CD4-positive, alpha-beta memory T cell (primary cell): Measurements from ENCODE around the gene POLR1D. TPM values are rescaled to one million over a fixed set of nuclear protein-coding genes. Genes with fewer than 3 reads are reported as not detected.
A peak's percentile ranks its signal among the peaks of the same experiment; 100 is the strongest.

ENCODE experiments used
- CTCF ChIA-PET: fragments of 350-600 bp; sonication (Branson Sonifier 250); formaldehyde crosslinking; loops from one replicate; lab custom pipeline; 2021; ENCODE audit warnings: inconsistent platforms; ENCODE audit not compliant: partially characterized antibody; lab: Charles Lee
- POLR2A ChIA-PET: fragments of 350-600 bp; sonication (Branson Sonifier 250); formaldehyde crosslinking; loops from one replicate; lab custom pipeline; 2021; ENCODE audit not compliant: partially characterized antibody; lab: Charles Lee
- DNase-seq, 5 donors: peaks; one replicate each; pipeline versions ENCODE4 v3.0.0 to v3.0.0-alpha.2; 2020 to 2022; ENCODE audit warnings: mixed read lengths in 1 of 5
- H3K27ac ChIP-seq: one replicate; pipeline ENCODE4 v1.7.0; 2013; ENCODE audit warnings: low read depth, low read length
- H3K27me3 ChIP-seq: 2 replicates; pipeline ENCODE4 v1.7.0; 2013; ENCODE audit warnings: mild to moderate bottlenecking, low read length, moderate library complexity; ENCODE audit not compliant: insufficient read depth
- H3K36me3 ChIP-seq: 2 replicates; pipeline ENCODE4 v1.7.0; 2013; ENCODE audit warnings: mild to moderate bottlenecking, low read length, moderate library complexity; ENCODE audit not compliant: insufficient read depth
- H3K4me1 ChIP-seq: 2 replicates; pipeline ENCODE4 v1.7.0; 2013; ENCODE audit warnings: mild to moderate bottlenecking, low read length, moderate library complexity; ENCODE audit not compliant: insufficient read depth
- H3K4me3 ChIP-seq, 2 donors: one replicate each; pipeline ENCODE4 v1.7.0; 2013; ENCODE audit warnings: low read length in 2 of 2, mild to moderate bottlenecking in 1 of 2
- H3K9me3 ChIP-seq, 2 donors: one replicate each; pipeline ENCODE4 v1.7.0; 2013; ENCODE audit warnings: low read length in 2 of 2, control low read depth in 1 of 2; ENCODE audit not compliant: control insufficient read depth in 1 of 2
- H3K27ac Mint-ChIP-seq, 7 donors: one replicate each; pipeline ENCODE4 v1.8.0; 2020 to 2021; ENCODE audit warnings: mixed read lengths in 7 of 7, mild to moderate bottlenecking in 6 of 7, inconsistent platforms in 3 of 7, moderate library complexity in 3 of 7
- H3K27me3 Mint-ChIP-seq, 2 donors: one replicate each; pipeline ENCODE4 v1.8.0; 2020 to 2021; ENCODE audit warnings: mixed read lengths in 2 of 2
- H3K36me3 Mint-ChIP-seq, 2 donors: one replicate each; pipeline ENCODE4 v1.8.0; 2020 to 2021; ENCODE audit warnings: mixed read lengths in 2 of 2, inconsistent platforms in 1 of 2, mild to moderate bottlenecking in 1 of 2
- H3K4me1 Mint-ChIP-seq, 4 donors: one replicate each; pipeline ENCODE4 v1.8.0; 2020 to 2021; ENCODE audit warnings: mixed read lengths in 4 of 4, mild to moderate bottlenecking in 1 of 4
- H3K4me3 Mint-ChIP-seq, 8 donors: one replicate each; pipeline ENCODE4 v1.8.0; 2020 to 2021; ENCODE audit warnings: mixed read lengths in 8 of 8, mild to moderate bottlenecking in 7 of 8, moderate library complexity in 6 of 8, inconsistent platforms in 3 of 8
- H3K9me3 Mint-ChIP-seq, 8 donors: one replicate each; pipeline ENCODE4 v1.8.0; 2020 to 2021; ENCODE audit warnings: mixed read lengths in 8 of 8, mild to moderate bottlenecking in 5 of 8, inconsistent platforms in 3 of 8, moderate library complexity in 1 of 8
- intact Hi-C: fragments of 100-400 bp; cut with micrococcal nuclease; formaldehyde crosslinking; loops from one replicate; pipeline ENCODE4 v1.15.1; 2023
- polyA plus RNA-seq, 2 donors: library from polyadenylated mRNA; unstranded; fragments of 300-500 nt; fragmentation: Illumina TruSeq; gene quantifications; one replicate each; pipeline ENCODE4 v1.2.3, GENCODE V29; 2021
- total RNA-seq, 2 experiments: library from RNA; stranded (reverse); gene quantifications; one replicate each; pipeline ENCODE4 v1.2.3, GENCODE V29; 2021

The POLR1D gene
- total and polyA plus RNA-seq, 4 experiments from 2014 or later: 117 to 152 (median 147) TPM

- ChIA-PET CTCF (interaction anchor here (1.2 kb wide), 1 partner anchor 217 kb away, joined by 3 read pairs; no protein-coding TSS in a partner anchor), POLR2A (no interaction called here)
- H3K36me3 ChIP-seq: no peaks in the 10 kb centered on the region
- Mint-ChIP-seq H3K27ac (no peak overlapping the region), H3K27me3 (no peaks in the 10 kb centered on the region), H3K36me3 (peaks cover 4 to 12% of the 10 kb centered on the region in 2 donors), H3K4me3 (no peak overlapping the region), H3K9me3 (peaks cover 0 to 4% (median 0%) of the 10 kb centered on the region in 8 donors), H3K4me1 (peaks cover 35 to 70% (median 54%) of the 10 kb centered on the region in 4 donors)
- intact Hi-C loops: no loop called here
- H3K27me3 ChIP-seq: no peaks in the 10 kb centered on the region
- H3K27ac ChIP-seq: no peak overlapping the region
- DNase-seq: no peak
- H3K4me1 ChIP-seq: peaks cover 18% of the 10 kb centered on the region
- no peaks in the 10 kb centered on the region for H3K9me3 ChIP-seq
- H3K4me3 ChIP-seq: no peak overlapping the region
Measured at GRCh38 chr13:27613628-27614027, 8.1 kb upstream of the POLR1D start.

DNA sequence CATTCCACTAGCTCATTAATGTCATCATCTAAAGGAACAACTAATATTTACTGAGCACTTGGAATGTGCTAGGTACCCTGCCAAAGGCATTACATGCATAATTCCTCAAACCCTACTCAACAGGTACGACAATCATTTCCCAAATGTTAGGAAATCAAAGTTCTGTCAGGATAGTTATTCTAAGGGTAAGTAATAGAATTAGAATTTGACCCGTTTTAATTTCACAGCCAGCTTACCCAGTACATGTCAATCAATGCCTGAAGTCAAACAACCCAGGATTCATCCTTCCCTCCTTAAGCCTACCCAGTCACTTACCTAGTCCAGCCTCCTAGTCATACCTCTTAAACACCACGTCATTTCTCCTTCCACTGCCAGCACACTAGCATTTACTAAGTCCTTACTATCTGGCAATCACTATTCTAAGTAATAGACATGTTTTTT lies 3.8 kb upstream of the POLR1D start:
- peaks cover 34% of the 10 kb centered on the region for H3K4me1 ChIP-seq
- Mint-ChIP-seq H3K27me3 (no peaks in the 10 kb centered on the region), H3K27ac (peak overlapping the region in 2 of 7 donors; percentile 17 to 35), H3K4me1 (peaks cover 32 to 74% (median 53%) of the 10 kb centered on the region in 4 donors), H3K9me3 (peaks cover 0 to 4% (median 0%) of the 10 kb centered on the region in 8 donors), H3K4me3 (peak overlapping the region in 4 of 8 donors; percentile 12 to 59 (median 38)), H3K36me3 (peaks cover 15 to 18% of the 10 kb centered on the region in 2 donors)
- H3K9me3 ChIP-seq: no peaks in the 10 kb centered on the region
- intact Hi-C loops: no loop called here
- no peak overlapping the region for H3K4me3 ChIP-seq
- POLR2A ChIA-PET: interaction anchor here (0.8 kb wide), 1 partner anchor 112 kb away, joined by 3 read pairs; no protein-coding TSS in a partner anchor
- CTCF ChIA-PET: interaction anchor here (1.4 to 1.7 kb wide), 3 partner anchors 11 to 213 kb away, joined by 4 to 7 read pairs (median 4); no protein-coding TSS in a partner anchor
- no peaks in the 10 kb centered on the region for H3K27me3 ChIP-seq
- peaks cover 1% of the 10 kb centered on the region for H3K36me3 ChIP-seq
- H3K27ac ChIP-seq: no peak overlapping the region
- no peak for DNase-seq

- H3K27ac ChIP-seq: peak overlapping the region; percentile 90
- H3K36me3 Mint-ChIP-seq: peaks cover 26 to 27% of the 10 kb centered on the region in 2 donors
- peak overlapping the region; percentile 13 to 95 for H3K4me3 ChIP-seq
- H3K9me3 ChIP-seq: no peaks in the 10 kb centered on the region
- no peak for DNase-seq
- H3K27ac Mint-ChIP-seq: peak overlapping the region; percentile 85 to 96 (median 92)
- CTCF ChIA-PET: interaction anchor here (0.9 to 2.7 kb wide), 4 partner anchors 12 to 212 kb away, joined by 3 to 12 read pairs (median 4); no protein-coding TSS in a partner anchor
- POLR2A ChIA-PET: interaction anchor here (0.8 to 4.9 kb wide), 13 partner anchors 13 to 449 kb away, joined by 3 to 135 read pairs (median 10); partner anchors contain the start of genes GTF3A and MTIF3
- H3K27me3 Mint-ChIP-seq: no peaks in the 10 kb centered on the region
- H3K4me3 Mint-ChIP-seq: peak overlapping the region; percentile 90 to 97 (median 94)
- H3K27me3 ChIP-seq: no peaks in the 10 kb centered on the region
- intact Hi-C loops: no loop called here
- H3K4me1 Mint-ChIP-seq: peaks cover 35 to 78% (median 57%) of the 10 kb centered on the region in 4 donors
- H3K36me3 ChIP-seq: peaks cover 9% of the 10 kb centered on the region
- H3K4me1 ChIP-seq: peaks cover 47% of the 10 kb centered on the region
- peaks cover 0 to 4% (median 0%) of the 10 kb centered on the region in 8 donors for H3K9me3 Mint-ChIP-seq
Measured at GRCh38 chr13:27619093-27619727, 2.5 kb upstream of the POLR1D start.

DNA sequence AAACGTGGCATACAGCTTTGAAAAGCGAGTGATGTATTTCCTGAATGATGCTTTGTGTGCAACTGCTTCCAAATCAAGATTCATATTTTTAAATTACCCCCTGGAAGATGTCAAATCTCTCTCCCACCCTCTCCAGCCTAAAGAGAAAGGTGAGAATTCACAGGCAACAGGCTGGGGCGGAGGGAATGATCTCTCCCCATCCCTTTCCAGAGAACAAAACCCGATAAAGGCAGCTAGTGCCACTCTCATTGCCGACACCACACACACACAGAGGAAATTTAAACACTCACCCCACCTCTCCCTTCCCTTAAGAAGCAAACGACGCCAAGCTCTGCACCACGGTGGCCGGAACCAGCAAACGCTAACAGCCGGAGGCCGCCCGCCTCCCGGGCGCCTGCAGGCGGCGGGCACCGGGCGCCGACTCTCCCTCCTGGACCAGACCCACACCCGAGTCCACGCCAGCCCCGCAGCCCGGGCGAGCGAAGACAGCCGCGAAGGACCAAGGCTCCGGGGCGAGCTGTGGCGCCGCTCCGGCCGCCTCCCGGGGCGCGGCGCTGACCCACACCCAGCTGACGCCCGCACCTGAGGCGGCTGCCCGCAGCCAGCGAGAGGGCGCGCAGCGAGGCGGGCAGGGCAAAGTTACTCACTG lies 1.8 kb upstream of the POLR1D start:
- Mint-ChIP-seq H3K27ac (peak overlapping the region; percentile 85 to 96 (median 92)), H3K4me1 (peaks cover 36 to 74% (median 56%) of the 10 kb centered on the region in 4 donors), H3K9me3 (peaks cover 0 to 4% (median 0%) of the 10 kb centered on the region in 8 donors), H3K4me3 (peak overlapping the region; percentile 90 to 97 (median 94)), H3K36me3 (peaks cover 24 to 25% of the 10 kb centered on the region in 2 donors), H3K27me3 (no peaks in the 10 kb centered on the region)
- H3K9me3 ChIP-seq: no peaks in the 10 kb centered on the region
- peak in 2 of 5 donors; percentile 45 to 47 for DNase-seq
- peak overlapping the region; percentile 13 to 95 for H3K4me3 ChIP-seq
- peaks cover 9% of the 10 kb centered on the region for H3K36me3 ChIP-seq
- H3K4me1 ChIP-seq: peaks cover 53% of the 10 kb centered on the region
- ChIA-PET POLR2A (interaction anchor here (0.6 to 4.9 kb wide), 34 partner anchors 11 to 1099 kb away, joined by 3 to 135 read pairs (median 5); partner anchors contain the start of genes GTF3A, MTIF3, RPL21 and SLC46A3), CTCF (interaction anchor here (1.0 to 2.7 kb wide), 12 partner anchors 13 to 242 kb away, joined by 3 to 14 read pairs (median 4); partner anchors contain the start of gene GTF3A)
- H3K27ac ChIP-seq: peak overlapping the region; percentile 90
- H3K27me3 ChIP-seq: no peaks in the 10 kb centered on the region
- intact Hi-C loops: loop anchor here (1.0 to 10.0 kb wide), 7 partner anchors 38 to 1367 kb away; partner anchors contain the start of genes GTF3A, POMP and USP12

DNA sequence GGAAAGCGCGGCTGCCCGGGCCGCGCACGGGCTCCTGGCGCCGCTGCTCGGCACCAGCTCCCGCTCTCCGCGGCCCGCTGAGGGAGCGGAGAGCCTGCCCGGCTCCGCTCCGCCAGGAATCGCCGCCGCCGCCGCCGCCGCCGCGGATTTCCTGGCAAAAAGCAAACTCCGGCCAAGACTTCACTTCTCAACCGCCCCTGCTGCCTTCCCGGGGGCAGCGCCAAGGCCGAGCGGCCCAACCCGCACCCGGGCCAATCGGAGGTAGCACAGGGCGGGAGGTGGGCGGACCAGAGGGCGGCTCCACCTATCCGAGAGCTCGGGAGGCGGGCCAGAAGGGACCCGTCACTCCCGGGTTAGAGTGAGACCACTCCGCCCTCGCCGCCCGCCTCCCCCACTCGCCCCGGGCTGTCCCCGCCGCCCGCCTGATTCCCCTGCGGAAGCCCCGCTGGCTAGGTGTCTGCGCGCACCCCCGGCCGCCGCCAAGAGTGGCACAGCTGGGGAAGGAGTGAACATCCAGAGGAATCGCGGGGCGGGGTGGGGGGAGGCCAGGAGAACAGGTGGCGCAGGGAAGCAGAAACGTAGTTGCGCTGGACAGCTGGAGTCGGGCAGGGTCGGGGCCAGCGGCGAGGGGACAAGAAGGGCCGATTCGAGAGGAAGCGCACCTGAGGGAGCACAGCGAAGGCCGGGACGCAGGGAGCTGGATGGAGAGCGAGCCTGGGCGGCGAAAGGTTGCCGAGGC lies 1.1 kb upstream of the POLR1D start, which contains the start of gene LNX2:
LNX2 (minus strand) TSS at position 153 of the 739 bp plus-strand sequence. CDS start 38,826 bp downstream, outside the sequence.
- peaks cover 0 to 4% (median 0%) of the 10 kb centered on the region in 8 donors for H3K9me3 Mint-ChIP-seq
- peaks cover 26 to 29% of the 10 kb centered on the region in 2 donors for H3K36me3 Mint-ChIP-seq
- Histone ChIP-seq H3K27ac (peak within 1 kb of the TSS; percentile 90), H3K4me3 (peak within 1 kb of the TSS; percentile 66 to 95), H3K4me1 (peaks cover 60% of the 10 kb centered on the region), H3K27me3 (no peaks in the 10 kb centered on the region), H3K9me3 (no peaks in the 10 kb centered on the region), H3K36me3 (peaks cover 9% of the 10 kb centered on the region)
- peak within 1 kb of the TSS; percentile 90 to 97 (median 96) for H3K4me3 Mint-ChIP-seq
- DNase-seq: peak; percentile 95
- intact Hi-C loops: loop anchor here (1.0 to 10.0 kb wide), 8 partner anchors 38 to 1368 kb away; partner anchors contain the start of genes GTF3A, MTIF3, POMP and USP12
- no peaks in the 10 kb centered on the region for H3K27me3 Mint-ChIP-seq
- POLR2A ChIA-PET: interaction anchor here (0.6 to 4.9 kb wide), 43 partner anchors 9 to 1398 kb away, joined by 3 to 135 read pairs (median 5); partner anchors contain the start of genes GTF3A, MTIF3, POMP and RNF6
- peak within 1 kb of the TSS; percentile 95 to 98 (median 97) for H3K27ac Mint-ChIP-seq
- CTCF ChIA-PET: interaction anchor here (0.8 to 2.7 kb wide), 13 partner anchors 18 to 242 kb away, joined by 3 to 14 read pairs (median 4); partner anchors contain the start of gene GTF3A
- H3K4me1 Mint-ChIP-seq: peaks cover 42 to 74% (median 59%) of the 10 kb centered on the region in 4 donors

DNA sequence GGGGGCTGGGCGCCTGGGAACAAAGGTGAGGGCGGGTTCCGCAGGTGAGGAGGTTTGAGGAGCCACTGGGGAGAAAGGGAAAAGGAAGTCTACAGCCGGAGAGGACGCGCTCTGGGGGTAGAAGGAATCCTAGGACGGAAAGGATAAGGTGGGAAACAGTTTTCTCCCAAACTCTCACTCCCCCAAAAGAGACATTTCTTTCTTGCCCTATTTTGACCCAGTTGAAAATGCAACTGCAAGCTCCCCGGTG lies 651 bp upstream of the POLR1D start:
- Mint-ChIP-seq H3K4me1 (peaks cover 42 to 74% (median 60%) of the 10 kb centered on the region in 4 donors), H3K9me3 (peaks cover 0 to 4% (median 0%) of the 10 kb centered on the region in 8 donors), H3K27me3 (no peaks in the 10 kb centered on the region), H3K27ac (peak overlapping the region; percentile 95 to 98 (median 97)), H3K36me3 (peaks cover 28 to 32% of the 10 kb centered on the region in 2 donors), H3K4me3 (peak overlapping the region; percentile 82 to 97 (median 93))
- Histone ChIP-seq H3K4me3 (peak overlapping the region; percentile 66 to 95), H3K4me1 (peaks cover 64% of the 10 kb centered on the region), H3K27ac (peak overlapping the region; percentile 90), H3K36me3 (peaks cover 9% of the 10 kb centered on the region), H3K27me3 (no peaks in the 10 kb centered on the region), H3K9me3 (no peaks in the 10 kb centered on the region)
- ChIA-PET POLR2A (interaction anchor here (0.6 to 4.9 kb wide), 39 partner anchors 8 to 1399 kb away, joined by 3 to 135 read pairs (median 5); partner anchors contain the start of genes GTF3A, MTIF3, POMP and RNF6), CTCF (interaction anchor here (0.8 to 2.7 kb wide), 12 partner anchors 17 to 243 kb away, joined by 3 to 14 read pairs (median 4); partner anchors contain the start of gene GTF3A)
- no peak for DNase-seq
- intact Hi-C loops: loop anchor here (1.0 to 10.0 kb wide), 6 partner anchors 39 to 1368 kb away; partner anchors contain the start of genes MTIF3, POMP and USP12
